ENCODE measurements around the gene PTPRT. TPM values are rescaled to one million over a fixed set of nuclear protein-coding genes. Genes with fewer than 3 reads are reported as not detected.

Gene PTPRT
- polyA plus RNA-seq, 2 of the 4 experiments (the other 2 are of a cell fraction) = not detected

GRCh38 chr20:42556575-42556974 is 633.1 kb downstream of the PTPRT start:
- Histone ChIP-seq H3K27ac (no peak overlapping the region), H3K4me3 (no peak overlapping the region), H3K4me2 (no peak overlapping the region), H3K4me1 (no peaks in the 10 kb centered on the region), H3K9me3 (no peaks in the 10 kb centered on the region)
- POLR2A ChIA-PET = no interaction called here
- TF ChIP-seq CEBPB (IDR thresholded peaks at IDR 0.05) (no peak), CBX8 (IDR thresholded peaks at IDR 0.05) (no peak), E2F6 (IDR thresholded peaks at IDR 0.05; ENCODE audit: borderline replicate concordance, low read depth) (no peak), NFE2L2 (conservative IDR thresholded peaks at IDR 0.05; ENCODE audit: low read length) (no peak), ZNF302 (CRISPR knock-in tag; IDR thresholded peaks at IDR 0.05) (no peak), ESRRA (IDR thresholded peaks at IDR 0.05; ENCODE audit: borderline replicate concordance, low read length) (no peak), BHLHE40 (IDR thresholded peaks at IDR 0.05; ENCODE audit: low read depth, low read length) (no peak), EHF (CRISPR knock-in tag; IDR thresholded peaks at IDR 0.05) (no peak), PHF8 (IDR thresholded peaks at IDR 0.05; ENCODE audit: borderline replicate concordance, low read depth) (no peak), RAD21 (conservative IDR thresholded peaks at IDR 0.05 in 1 of 2, IDR thresholded peaks at IDR 0.05 in 1 of 2) (no peak), ATOH8 (CRISPR knock-in tag; IDR thresholded peaks at IDR 0.05; ENCODE audit: low read depth) (no peak), TFCP2L1 (CRISPR knock-in tag; IDR thresholded peaks at IDR 0.05) (no peak), KDM1A (IDR thresholded peaks at IDR 0.05; ENCODE audit: low read depth) (no peak)
- CTCF ChIA-PET = interaction anchor here (1.2 kb wide), 1 partner anchor 26 kb away, joined by 3 read pairs; no protein-coding TSS in a partner anchor
- 4% methylated on average over 2 of the region's 2 CpGs for WGBS (ENCODE audit: missing lambda C conversion rate)
- ATAC-seq = no peak
- DNase-seq (ENCODE audit: low read depth in 1 of 2, low spot score in 1 of 2) = no peak
- no peak for FAIRE-seq

GRCh38 chr20:42553374-42553773 is 636.3 kb downstream of the PTPRT start:
- CTCF ChIA-PET = no interaction called here

GRCh38 chr20:42549496-42549895 is 640.2 kb downstream of the PTPRT start:
- no peak for ATAC-seq
- 13% methylated on average over 3 of the region's 3 CpGs for WGBS (ENCODE audit: missing lambda C conversion rate)
- FAIRE-seq = no peak
- ChIA-PET CTCF (no interaction called here), POLR2A (no interaction called here)
- H3K27ac ChIP-seq = no peak overlapping the region
- H3K9me3 ChIP-seq = no peaks in the 10 kb centered on the region
- no peak overlapping the region for H3K4me3 ChIP-seq
- DNase-seq (ENCODE audit: low read depth in 1 of 2, low spot score in 1 of 2) = no peak
- H3K4me2 ChIP-seq = no peak overlapping the region
- H3K4me1 ChIP-seq = no peaks in the 10 kb centered on the region
- TF ChIP-seq CBX2 (IDR thresholded peaks at IDR 0.05; ENCODE audit: borderline replicate concordance, low read depth) (no peak), NPAS2 (CRISPR knock-in tag; IDR thresholded peaks at IDR 0.05; ENCODE audit: borderline replicate concordance) (no peak), PBX3 (IDR thresholded peaks at IDR 0.05) (no peak), REST (IDR thresholded peaks at IDR 0.05) (no peak), HOXB13 (CRISPR knock-in tag; IDR thresholded peaks at IDR 0.05; ENCODE audit: low read depth) (no peak), RFX5 (IDR thresholded peaks at IDR 0.05) (no peak), HMGXB4 (CRISPR knock-in tag; IDR thresholded peaks at IDR 0.05; ENCODE audit: borderline replicate concordance) (no peak)

More at GRCh38 chr20:42553374-42553773, 636.3 kb downstream of the PTPRT start:
- Histone ChIP-seq H3K4me3 (no peak overlapping the region), H3K9me3 (no peaks in the 10 kb centered on the region), H3K27ac (no peak overlapping the region), H3K4me2 (no peak overlapping the region), H3K4me1 (no peaks in the 10 kb centered on the region)
- POLR2A ChIA-PET = no interaction called here
- TF ChIP-seq CTCF (IDR thresholded peaks at IDR 0.05) (no peak), FOXS1 (CRISPR knock-in tag; IDR thresholded peaks at IDR 0.05) (no peak), JUN (IDR thresholded peaks at IDR 0.05) (no peak)
- DNase-seq (ENCODE audit: low read depth in 1 of 2, low spot score in 1 of 2) = no peak
- no peak for ATAC-seq
- FAIRE-seq = no peak
- WGBS (ENCODE audit: missing lambda C conversion rate) = 0% methylated on average over 2 of the region's 2 CpGs

Data from A549 (cell line).